Measurements from ENCODE around the gene HHATL. TPM values are rescaled to one million over a fixed set of nuclear protein-coding genes. Genes with fewer than 3 reads are reported as not detected.

The HHATL gene
- total and polyA plus RNA-seq, 2 of the 8 experiments (the other 6 are each of a cell fraction or from before 2014, with no cell fraction given), result 0.18 TPM; not detected in 1

DNA sequence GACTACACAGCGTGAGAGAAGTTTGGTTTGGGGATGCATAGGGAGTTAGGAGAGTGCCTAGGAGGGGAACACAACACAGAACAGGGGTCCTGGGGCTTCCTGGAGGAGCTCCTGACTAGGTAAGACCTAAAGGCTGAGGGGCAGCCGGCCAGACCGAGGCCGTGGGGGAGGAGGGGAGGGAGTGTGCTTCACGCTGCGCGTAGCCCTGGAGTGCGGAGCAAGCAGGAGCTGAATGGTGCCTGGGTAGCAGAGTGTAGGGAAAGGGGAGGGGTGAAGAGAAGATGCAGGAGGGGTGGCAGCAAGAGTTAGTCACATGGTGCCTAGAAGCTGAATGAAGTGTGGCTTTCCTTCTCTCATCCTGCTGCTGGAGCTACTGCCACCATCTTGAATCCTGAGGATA, 32.4 kb upstream of the HHATL start:
- Histone ChIP-seq H3K4ac (replicated peaks; ENCODE audit: insufficient read length, low read depth, low read length) (no peak overlapping the region), H3K79me1 (ENCODE audit: low read depth, low read length) (no peaks in the 10 kb centered on the region), H2AK5ac (ENCODE audit: low read depth, low read length) (peak overlapping the region; percentile 49; the same call in 1 of the 2 replicates), H2BK12ac (ENCODE audit: low read depth, low read length) (peak overlapping the region; percentile 86; the same call in 1 of the 2 replicates), H4K8ac (ENCODE audit: extremely low read depth, insufficient read depth, low read length) (no peak overlapping the region; the same call in 1 of the 2 replicates), H2BK5ac (ENCODE audit: low read depth, low read length) (peak overlapping the region; percentile 88; the same call in 1 of the 2 replicates), H3K36me3 (ENCODE audit: control insufficient read depth in 2 of 4, insufficient read depth in 4 of 4, low read length in 3 of 4) (no peaks in the 10 kb centered on the region), H3K23me2 (ENCODE audit: low read depth, low read length) (no peaks in the 10 kb centered on the region), H2BK20ac (ENCODE audit: low read length) (peak overlapping the region; percentile 100), H3K23ac (ENCODE audit: insufficient read length) (no peak overlapping the region), H2BK120ac (replicated peaks; ENCODE audit: low read depth, low read length) (peak overlapping the region; percentile 38), H3K9ac (replicated peaks in 1 of 4; ENCODE audit: extremely low read depth in 1 of 4, low read depth in 3 of 4, low read length in 3 of 4) (no peak overlapping the region), H2BK15ac (ENCODE audit: low read length) (0 out of 2 replicates have a peak overlapping the region, but pooled peaks have one; percentile 66), H3K27me3 (replicated peaks in 1 of 4; ENCODE audit: control insufficient read depth in 3 of 4, extremely low read depth in 1 of 4, insufficient read depth in 3 of 4, low read length in 3 of 4) (0 out of 7 replicates have a peak, but pooled peaks cover 0 to 3% (median 0%) of the 10 kb centered on the region in 4 experiments), H3K79me2 (ENCODE audit: control insufficient read depth in 1 of 2, insufficient read depth in 2 of 2, low read length in 2 of 2) (no peaks in the 10 kb centered on the region), H4K91ac (replicated peaks; ENCODE audit: insufficient read length, low read length) (peak overlapping the region; percentile 94), H3K18ac (ENCODE audit: extremely low read depth, low read length) (peak overlapping the region; percentile 62), H3K14ac (ENCODE audit: insufficient read length) (no peak overlapping the region), H4K20me1 (replicated peaks in 1 of 2; ENCODE audit: control insufficient read depth in 1 of 2, insufficient read depth in 2 of 2, low read length in 2 of 2) (no peaks in the 10 kb centered on the region), H3K4me1 (replicated peaks in 1 of 4; ENCODE audit: control insufficient read depth in 3 of 4, insufficient read depth in 4 of 4, low read length in 3 of 4) (peaks cover 0 to 33% (median 18%) of the 10 kb centered on the region in 4 experiments; a peak in 5 of 7 replicates), H3K27ac (ENCODE audit: low read depth, low read length) (no peak overlapping the region), H3K4me3 (ENCODE audit: extremely low read depth in 1 of 4, insufficient read depth in 2 of 4, low read depth in 3 of 4, low read length in 4 of 4) (no peak overlapping the region), H4K5ac (ENCODE audit: insufficient read length, low read depth, low read length) (no peak overlapping the region), H3K9me3 (ENCODE audit: insufficient read depth in 2 of 2, low read depth in 1 of 2, low read length in 1 of 2) (no peaks in the 10 kb centered on the region), H3K4me2 (ENCODE audit: insufficient read depth in 1 of 2, low read depth in 2 of 2, low read length in 2 of 2) (no peak overlapping the region), H3K56ac (replicated peaks; ENCODE audit: insufficient read length, low read depth, low read length) (no peak overlapping the region), H2AFZ (ENCODE audit: low read length) (no peak overlapping the region)
- CTCF ChIA-PET (ENCODE audit: partially characterized antibody), result interaction anchor here (0.8 to 4.6 kb wide), 13 partner anchors 10 to 192 kb away, joined by 3 to 28 read pairs (median 4); partner anchors contain the start of gene ZBTB47
- no peak for TF ChIP-seq SIX5 (IDR thresholded peaks at IDR 0.05; ENCODE audit: low read depth, low read length)
- TF ChIP-seq ASH2L (IDR thresholded peaks at IDR 0.05; ENCODE audit: low read length), result no peak
- no peak for TF ChIP-seq TBP (IDR thresholded peaks at IDR 0.05; ENCODE audit: low read depth, low read length)
- no peak for TF ChIP-seq CHD1 (IDR thresholded peaks at IDR 0.05; ENCODE audit: low read depth, low read length)
- TF ChIP-seq JUN (IDR thresholded peaks at IDR 0.05; ENCODE audit: low read depth, low read length), result no peak
- TF ChIP-seq, protein P1, sequence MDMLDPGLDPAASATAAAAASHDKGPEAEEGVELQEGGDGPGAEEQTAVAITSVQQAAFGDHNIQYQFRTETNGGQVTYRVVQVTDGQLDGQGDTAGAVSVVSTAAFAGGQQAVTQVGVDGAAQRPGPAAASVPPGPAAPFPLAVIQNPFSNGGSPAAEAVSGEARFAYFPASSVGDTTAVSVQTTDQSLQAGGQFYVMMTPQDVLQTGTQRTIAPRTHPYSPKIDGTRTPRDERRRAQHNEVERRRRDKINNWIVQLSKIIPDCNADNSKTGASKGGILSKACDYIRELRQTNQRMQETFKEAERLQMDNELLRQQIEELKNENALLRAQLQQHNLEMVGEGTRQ (IDR thresholded peaks at IDR 0.05; ENCODE audit: low read length), result no peak
- no peak for TF ChIP-seq RAD21 (IDR thresholded peaks at IDR 0.05 in 1 of 2, conservative IDR thresholded peaks at IDR 0.05 in 1 of 2; ENCODE audit: low read depth in 2 of 2, low read length in 2 of 2)
- TF ChIP-seq SP1 (IDR thresholded peaks at IDR 0.05; ENCODE audit: low read depth, low read length), result no peak
- no peak for TF ChIP-seq RNF2 (IDR thresholded peaks at IDR 0.05; ENCODE audit: borderline replicate concordance, low read depth, low read length, missing control alignments, poor library complexity, severe bottlenecking)
- no peak for TF ChIP-seq MAFK (IDR thresholded peaks at IDR 0.05; ENCODE audit: low read depth, low read length)
- TF ChIP-seq SP2 (IDR thresholded peaks at IDR 0.05; ENCODE audit: low read length), result no peak
- WGBS, 2 experiments (ENCODE audit: extremely low coverage in 1 of 2, insufficient coverage in 1 of 2, insufficient read length in 1 of 2, insufficient replicate concordance in 2 of 2, low coverage in 1 of 2, low lambda C conversion rate in 2 of 2, missing lambda C conversion rate in 1 of 2), result 78% methylated on average over 8 of the region's 8 CpGs; no CpG with 5 or more reads in 1 of the 2 experiments
- DNase-seq (ENCODE audit: low read depth in 1 of 2, low spot score in 2 of 2) (peak in 1 of 2 experiments; percentile 48), FAIRE-seq (no peak)
- POLR2A ChIA-PET (ENCODE audit: partially characterized antibody), result interaction anchor here (0.8 kb wide), 1 partner anchor 149 kb away, joined by 4 read pairs; no protein-coding TSS in a partner anchor
